Esophagus squamous epithelium (tissue), 4 donors: ENCODE results near the gene MX2.

Source experiments
- POLR2A ChIP-seq, 4 donors: fragments of 450-650 bp; IDR thresholded peaks; one replicate each; pipeline ENCODE4 v1.6.1; 2017; ENCODE audit warnings: antibody characterized with exemption in 4 of 4, mild to moderate bottlenecking in 4 of 4, moderate library complexity in 3 of 4
- TF ChIP-seq, protein P1 (sequence below), 6 experiments: fragments of 450-650 bp in 4 of 6; fragments of 200-600 bp in 2 of 6; sonication (generic) in 2 of 6; IDR thresholded peaks; one replicate each; pipeline ENCODE4 v1.5.1; 2016 to 2019; ENCODE audit warnings: antibody characterized with exemption in 6 of 6, mild to moderate bottlenecking in 4 of 6, moderate library complexity in 4 of 6

- TF ChIP-seq, protein P1, sequence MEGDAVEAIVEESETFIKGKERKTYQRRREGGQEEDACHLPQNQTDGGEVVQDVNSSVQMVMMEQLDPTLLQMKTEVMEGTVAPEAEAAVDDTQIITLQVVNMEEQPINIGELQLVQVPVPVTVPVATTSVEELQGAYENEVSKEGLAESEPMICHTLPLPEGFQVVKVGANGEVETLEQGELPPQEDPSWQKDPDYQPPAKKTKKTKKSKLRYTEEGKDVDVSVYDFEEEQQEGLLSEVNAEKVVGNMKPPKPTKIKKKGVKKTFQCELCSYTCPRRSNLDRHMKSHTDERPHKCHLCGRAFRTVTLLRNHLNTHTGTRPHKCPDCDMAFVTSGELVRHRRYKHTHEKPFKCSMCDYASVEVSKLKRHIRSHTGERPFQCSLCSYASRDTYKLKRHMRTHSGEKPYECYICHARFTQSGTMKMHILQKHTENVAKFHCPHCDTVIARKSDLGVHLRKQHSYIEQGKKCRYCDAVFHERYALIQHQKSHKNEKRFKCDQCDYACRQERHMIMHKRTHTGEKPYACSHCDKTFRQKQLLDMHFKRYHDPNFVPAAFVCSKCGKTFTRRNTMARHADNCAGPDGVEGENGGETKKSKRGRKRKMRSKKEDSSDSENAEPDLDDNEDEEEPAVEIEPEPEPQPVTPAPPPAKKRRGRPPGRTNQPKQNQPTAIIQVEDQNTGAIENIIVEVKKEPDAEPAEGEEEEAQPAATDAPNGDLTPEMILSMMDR (IDR thresholded peaks at IDR 0.05), result no peak
- no peak for TF ChIP-seq POLR2A (IDR thresholded peaks at IDR 0.05)
Measured at GRCh38 chr21:41442481-41443186, 80.8 kb downstream of the MX2 start.
